Esophagus muscularis mucosa (tissue), 4 donors: ENCODE data around the gene KAT7.

Source experiments
- CTCF ChIP-seq, 3 experiments: fragments of 200-600 bp in 2 of 3; fragments of 450-650 bp in 1 of 3; sonication (generic) in 2 of 3; IDR thresholded peaks; one replicate each; pipeline ENCODE4 v1.5.1; 2017 to 2019; ENCODE audit warnings: antibody characterized with exemption in 3 of 3, mild to moderate bottlenecking in 2 of 3, moderate library complexity in 1 of 3
- EP300 ChIP-seq: sonication (generic); formaldehyde crosslinking; IDR thresholded peaks from one replicate; pipeline ENCODE4 v1.6.1; 2017; ENCODE audit warnings: antibody characterized with exemption
- POLR2A ChIP-seq: fragments of 450-650 bp; IDR thresholded peaks from one replicate; pipeline ENCODE4 v1.6.1; 2017; ENCODE audit warnings: antibody characterized with exemption, moderate library complexity, mild to moderate bottlenecking, low read depth
- POLR2AphosphoS5 ChIP-seq, 2 donors: sonication (generic); formaldehyde crosslinking; IDR thresholded peaks; one replicate each; pipeline ENCODE4 v1.6.1; 2017; ENCODE audit warnings: antibody characterized with exemption in 2 of 2

- TF ChIP-seq EP300: no peak
- TF ChIP-seq CTCF (IDR thresholded peaks at IDR 0.05): no peak
- TF ChIP-seq POLR2AphosphoS5 (IDR thresholded peaks at IDR 0.05): no peak
- TF ChIP-seq POLR2A: no peak
These were observed 92.5 kb downstream of the KAT7 start for GRCh38 chr17:49881054-49881402.
